SK-N-SH (cell line): ENCODE results near the gene SECTM1. TPM values are rescaled to one million over a fixed set of nuclear protein-coding genes. Genes with fewer than 3 reads are reported as not detected.

Source experiments
- CTCF ChIA-PET: fragments of 300-600, 350-600 bp; formaldehyde crosslinking; extraction: SDS; loops from one replicate; lab custom pipeline; 2021; lab: Yijun Ruan, JAX
- POLR2A ChIA-PET: fragments of 350-600 bp; sonication (Branson Sonifier 250); formaldehyde crosslinking; extraction: SDS; loops from one replicate; lab custom pipeline; 2020; ENCODE audit warnings: antibody characterized with exemption, inconsistent platforms; lab: Yijun Ruan, JAX
- DNase-seq: peaks from one replicate; pipeline ENCODE4 v3.0.0; 2012
- H2AFZ ChIP-seq: fragments of 200-600 bp; sonication (generic); 2 replicates; pipeline ENCODE4 v1.8.1; 2016; ENCODE audit warnings: antibody characterized with exemption, mild to moderate bottlenecking, low read depth
- H3F3A ChIP-seq: fragments of 200-600 bp; sonication (generic); replicated peaks from 2 replicates; pipeline ENCODE3; 2016; ENCODE audit warnings: antibody characterized with exemption, mild to moderate bottlenecking; ENCODE audit not compliant: insufficient read depth
- H3K27ac ChIP-seq, 2 experiments: fragments of 200-500 bp in 1 of 2; fragments of 200-600 bp in 1 of 2; sonication (Bioruptor generic) in 1 of 2; sonication (generic), shearing (Covaris generic) in 1 of 2; 2 replicates each; pipeline versions ENCODE4 v1.5.1 to v1.6.1; 2014 to 2016; ENCODE audit warnings: low read depth in 2 of 2, inconsistent platforms in 1 of 2, low read length in 1 of 2, mild to moderate bottlenecking in 1 of 2, mixed read lengths in 1 of 2
- H3K27me3 ChIP-seq: fragments of 200-600 bp; sonication (generic), shearing (Covaris generic); 2 replicates; pipeline ENCODE4 v1.6.1; 2016; ENCODE audit warnings: mixed run types; ENCODE audit not compliant: insufficient read depth
- H3K36me3 ChIP-seq, 2 experiments: fragments of 200-500 bp in 1 of 2; fragments of 200-600 bp in 1 of 2; sonication (Bioruptor generic) in 1 of 2; sonication (generic) in 1 of 2; replicated peaks in 1 of 2; 2 replicates each; pipeline versions ENCODE3 to v1.5.1; 2014 to 2016; ENCODE audit warnings: low read length in 1 of 2, mild to moderate bottlenecking in 1 of 2; ENCODE audit not compliant: insufficient read depth in 2 of 2, control insufficient read depth in 1 of 2
- H3K4me1 ChIP-seq, 2 experiments: fragments of 200-500 bp in 1 of 2; fragments of 200-600 bp in 1 of 2; sonication (Bioruptor generic) in 1 of 2; sonication (generic), shearing (Covaris generic) in 1 of 2; 2 replicates each; pipeline versions ENCODE4 v1.5.1 to v1.6.1; 2014 to 2016; ENCODE audit warnings: low read depth in 1 of 2, low read length in 1 of 2, mixed run types in 1 of 2; ENCODE audit not compliant: insufficient read depth in 2 of 2, control insufficient read depth in 1 of 2
- H3K4me2 ChIP-seq: fragments of 200-600 bp; sonication (generic), shearing (Covaris generic); 2 replicates; pipeline ENCODE4 v1.6.1; 2017; ENCODE audit warnings: mixed run types
- H3K4me3 ChIP-seq, 2 experiments: fragments of 200-500 bp in 1 of 2; fragments of 200-600 bp in 1 of 2; sonication (Bioruptor generic) in 1 of 2; sonication (generic), shearing (Covaris generic) in 1 of 2; 2 replicates each; pipeline versions ENCODE4 v1.5.1 to v1.8.1; 2014 to 2016; ENCODE audit warnings: low read depth in 2 of 2, inconsistent platforms in 1 of 2, low read length in 1 of 2, mild to moderate bottlenecking in 1 of 2, mixed read lengths in 1 of 2, moderate library complexity in 1 of 2
- H3K79me2 ChIP-seq: fragments of 200-600 bp; sonication (generic); 2 replicates; pipeline ENCODE4 v1.8.1; 2017; ENCODE audit warnings: mild to moderate bottlenecking; ENCODE audit not compliant: insufficient read depth
- H3K9ac ChIP-seq: fragments of 200-600 bp; sonication (generic); 2 replicates; pipeline ENCODE4 v1.6.1; 2017; ENCODE audit warnings: mixed run types
- H3K9me2 ChIP-seq: fragments of 200-600 bp; sonication (generic); 2 replicates; pipeline ENCODE4 v1.6.1; 2017; ENCODE audit warnings: mixed run types
- H3K9me3 ChIP-seq: fragments of 200-600 bp; sonication (generic); 2 replicates; pipeline ENCODE4 v1.6.1; 2017; ENCODE audit warnings: mixed run types, mild to moderate bottlenecking, moderate library complexity
- H4K20me1 ChIP-seq: fragments of 200-600 bp; sonication (generic); 2 replicates; pipeline ENCODE4 v1.6.1; 2017; ENCODE audit warnings: mild to moderate bottlenecking, mixed run types; ENCODE audit not compliant: insufficient read depth
- CHD2 ChIP-seq: fragments of 150-350 bp; IDR thresholded peaks from 2 replicates; pipeline ENCODE4 v1.6.1; 2018; ENCODE audit warnings: low read length; ENCODE audit not compliant: partially characterized antibody
- ELF1 ChIP-seq: IDR thresholded peaks from 2 replicates; pipeline ENCODE4 v1.4.0; 2012
- EP300 ChIP-seq, 2 experiments: IDR thresholded peaks; 2 replicates each; pipeline versions ENCODE4 v1.4.0 to v1.6.1; 2012; ENCODE audit warnings: borderline replicate concordance in 1 of 2, low read depth in 1 of 2, low read length in 1 of 2
- EZH2phosphoT487 ChIP-seq: fragments of 200-600 bp; sonication (generic); IDR thresholded peaks from 2 replicates; pipeline ENCODE4 v1.6.1; 2017; ENCODE audit warnings: low read depth, mixed run types, mild to moderate bottlenecking, antibody characterized with exemption, moderate library complexity, borderline replicate concordance
- FOSL2 ChIP-seq: IDR thresholded peaks from 2 replicates; pipeline ENCODE4 v1.4.0; 2012; ENCODE audit warnings: low read depth, mild to moderate bottlenecking, moderate library complexity, borderline replicate concordance
- FOXJ3 ChIP-seq: sonication (generic); formaldehyde crosslinking; IDR thresholded peaks from 2 replicates; pipeline ENCODE4 v1.5.1; 2020; ENCODE audit warnings: mild to moderate bottlenecking, missing genetic modification reagents
- GABPA ChIP-seq: IDR thresholded peaks from 2 replicates; pipeline ENCODE4 v1.4.0; 2012; ENCODE audit warnings: low read depth, mild to moderate bottlenecking
- NFIC ChIP-seq: IDR thresholded peaks from 2 replicates; pipeline ENCODE4 v1.4.0; 2012; ENCODE audit warnings: borderline replicate concordance
- NRF1 ChIP-seq: IDR thresholded peaks from 2 replicates; pipeline ENCODE4 v1.6.1; 2012; ENCODE audit warnings: low read depth, mild to moderate bottlenecking, low read length
- POLR2AphosphoS5 ChIP-seq: IDR thresholded peaks from 2 replicates; pipeline ENCODE4 v1.6.1; 2012; ENCODE audit warnings: low read depth, low read length
- SIN3A ChIP-seq: IDR thresholded peaks from 2 replicates; pipeline ENCODE4 v1.6.1; 2012; ENCODE audit warnings: low read depth, mild to moderate bottlenecking, low read length, moderate library complexity, borderline replicate concordance
- SMC3 ChIP-seq: IDR thresholded peaks from 2 replicates; pipeline ENCODE4 v1.6.1; 2012; ENCODE audit warnings: low read depth, low read length, improper control_type of control experiment
- TAF1 ChIP-seq: IDR thresholded peaks from 2 replicates; pipeline ENCODE4 v1.6.1; 2012; ENCODE audit warnings: low read depth, mild to moderate bottlenecking, low read length, moderate library complexity, borderline replicate concordance
- TCF12 ChIP-seq: IDR thresholded peaks from 2 replicates; pipeline ENCODE4 v1.4.0; 2012
- TEAD4 ChIP-seq: IDR thresholded peaks from 2 replicates; pipeline ENCODE4 v1.4.0; 2012; ENCODE audit warnings: mild to moderate bottlenecking, borderline replicate concordance; ENCODE audit not compliant: insufficient read depth
- WGBS: methylation state at CpG from one replicate; pipeline ENCODE4 v1.1.6; 2017; ENCODE audit warnings: low lambda C conversion rate; 5-methylcytosine and 5-hydroxymethylcytosine counted together
- polyA plus RNA-seq, 3 experiments: library from polyadenylated mRNA; depleted of rRNA; stranded (reverse); fragments of >200 nt; gene quantifications; 2 replicates each; pipeline ENCODE4 v1.2.3, GENCODE V29; 2012
- TF ChIP-seq, protein P1 (sequence below): fragments of 150-350 bp; IDR thresholded peaks from 2 replicates; pipeline ENCODE4 v1.6.1; 2016; ENCODE audit warnings: mild to moderate bottlenecking, low read depth, low read length
- TF ChIP-seq, protein P2 (sequence below): fragments of 200-600 bp; sonication (generic); IDR thresholded peaks from 2 replicates; pipeline ENCODE4 v1.6.1; 2017; ENCODE audit warnings: antibody characterized with exemption, mild to moderate bottlenecking, moderate library complexity
- TF ChIP-seq, protein P3 (sequence below): IDR thresholded peaks from 2 replicates; pipeline ENCODE4; 2012

Gene SECTM1
- polyA plus RNA-seq, 1 of the 3 experiments (the other 2 are of a cell fraction), result 3.8 TPM

DNA sequence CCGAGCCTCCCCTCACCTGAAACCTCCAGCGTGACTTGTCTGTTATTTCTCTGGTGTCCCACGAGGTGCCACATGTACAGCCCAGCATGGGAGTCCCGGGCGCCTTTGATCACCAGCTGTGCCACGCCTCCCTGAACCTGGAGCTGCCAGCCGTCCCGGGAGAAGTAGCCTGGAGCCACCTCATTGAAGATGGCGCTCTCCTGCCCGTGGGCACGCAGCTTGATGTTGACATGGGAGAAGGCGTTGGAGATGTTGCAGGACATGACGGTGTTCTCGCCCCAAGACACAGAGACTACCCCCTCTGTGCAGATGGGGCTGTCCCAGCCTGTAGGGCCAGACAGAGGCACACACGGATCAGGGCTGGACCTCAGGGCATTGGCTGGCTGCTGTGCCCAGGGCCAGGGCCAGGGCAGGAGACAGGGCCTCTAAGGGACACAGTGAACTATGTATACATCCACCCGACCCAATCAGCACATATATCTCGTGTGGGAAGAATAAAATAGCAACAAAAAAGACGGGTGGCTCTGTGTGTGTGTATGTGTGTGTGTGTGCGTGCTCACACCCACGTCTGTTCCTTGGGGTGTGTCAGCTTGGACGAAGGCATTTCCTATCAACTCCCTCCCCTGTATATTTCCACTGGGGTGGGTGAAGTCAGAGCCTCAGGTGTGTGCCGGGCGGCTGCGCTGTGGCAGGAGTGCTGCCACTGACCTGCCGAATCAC lies 8.8 kb downstream of the SECTM1 start (continued):
- TF ChIP-seq SIN3A, result no peak
- TF ChIP-seq, protein P1, sequence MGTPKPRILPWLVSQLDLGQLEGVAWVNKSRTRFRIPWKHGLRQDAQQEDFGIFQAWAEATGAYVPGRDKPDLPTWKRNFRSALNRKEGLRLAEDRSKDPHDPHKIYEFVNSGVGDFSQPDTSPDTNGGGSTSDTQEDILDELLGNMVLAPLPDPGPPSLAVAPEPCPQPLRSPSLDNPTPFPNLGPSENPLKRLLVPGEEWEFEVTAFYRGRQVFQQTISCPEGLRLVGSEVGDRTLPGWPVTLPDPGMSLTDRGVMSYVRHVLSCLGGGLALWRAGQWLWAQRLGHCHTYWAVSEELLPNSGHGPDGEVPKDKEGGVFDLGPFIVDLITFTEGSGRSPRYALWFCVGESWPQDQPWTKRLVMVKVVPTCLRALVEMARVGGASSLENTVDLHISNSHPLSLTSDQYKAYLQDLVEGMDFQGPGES, result no peak
- TF ChIP-seq GABPA, result no peak
- no peak for TF ChIP-seq FOXJ3 (CRISPR knock-in tag)

DNA sequence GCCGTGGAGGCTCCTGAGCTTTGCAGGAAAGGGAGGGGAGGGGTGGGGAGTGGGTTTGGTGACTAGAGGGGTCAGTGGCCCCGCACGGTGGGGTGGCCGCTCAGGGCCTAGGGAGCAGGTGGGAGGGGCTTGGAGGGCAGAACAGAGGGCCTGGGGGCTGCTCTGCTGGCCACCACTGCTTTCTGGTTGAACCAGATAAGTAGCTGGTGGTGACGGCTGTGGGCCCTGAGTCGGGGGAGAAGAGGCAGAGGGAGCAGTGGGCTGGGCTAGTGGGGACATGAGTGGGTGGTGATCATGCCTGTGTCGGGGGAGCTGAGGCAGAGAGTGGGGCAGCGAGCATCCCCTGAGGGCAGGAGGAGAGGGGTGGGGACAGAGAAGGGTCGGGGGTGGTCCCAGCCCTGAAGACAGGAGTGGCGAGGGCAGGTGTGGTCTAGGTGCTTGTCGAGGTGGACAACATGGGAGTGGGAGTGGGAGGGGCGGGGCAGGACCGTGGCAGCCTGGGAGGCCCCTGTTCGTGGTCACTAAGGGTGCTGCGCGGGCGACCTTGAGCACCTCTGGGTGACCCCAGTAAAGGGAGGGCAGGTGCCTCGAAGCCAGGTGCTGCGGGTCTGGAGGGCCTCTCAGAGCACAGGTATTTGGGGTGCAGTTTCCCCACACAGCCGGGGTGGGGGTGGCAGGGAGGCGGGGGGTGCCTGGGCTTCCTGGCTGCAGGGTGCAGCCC lies 9.9 kb downstream of the SECTM1 start:
- Histone ChIP-seq H3K79me2 (no peaks in the 10 kb centered on the region), H4K20me1 (no peaks in the 10 kb centered on the region), H3K27ac (no peak overlapping the region), H3K27me3 (peaks cover 17% of the 10 kb centered on the region; the same call in 1 of the 2 replicates), H3K9me3 (no peaks in the 10 kb centered on the region), H2AFZ (no peak overlapping the region), H3K4me3 (no peak overlapping the region), H3K9ac (no peak overlapping the region), H3K4me1 (peaks cover 5 to 14% of the 10 kb centered on the region in 2 experiments; a peak in 3 of 4 replicates), H3K9me2 (no peaks in the 10 kb centered on the region), H3K4me2 (no peak overlapping the region), H3F3A (peaks cover 14% of the 10 kb centered on the region), H3K36me3 (no peaks in the 10 kb centered on the region)
- ChIA-PET POLR2A (no interaction called here), CTCF (interaction anchor here (0.6 to 9.9 kb wide), 16 partner anchors 9 to 318 kb away, joined by 3 to 184 read pairs (median 3); partner anchors contain the start of genes SECTM1 and SLC16A3)
- DNase-seq, result no peak
- TF ChIP-seq NRF1, result no peak
- TF ChIP-seq FOXJ3 (CRISPR knock-in tag), result no peak
- no peak for TF ChIP-seq CHD2
- 39% methylated on average over 14 of the region's 21 CpGs for WGBS

DNA sequence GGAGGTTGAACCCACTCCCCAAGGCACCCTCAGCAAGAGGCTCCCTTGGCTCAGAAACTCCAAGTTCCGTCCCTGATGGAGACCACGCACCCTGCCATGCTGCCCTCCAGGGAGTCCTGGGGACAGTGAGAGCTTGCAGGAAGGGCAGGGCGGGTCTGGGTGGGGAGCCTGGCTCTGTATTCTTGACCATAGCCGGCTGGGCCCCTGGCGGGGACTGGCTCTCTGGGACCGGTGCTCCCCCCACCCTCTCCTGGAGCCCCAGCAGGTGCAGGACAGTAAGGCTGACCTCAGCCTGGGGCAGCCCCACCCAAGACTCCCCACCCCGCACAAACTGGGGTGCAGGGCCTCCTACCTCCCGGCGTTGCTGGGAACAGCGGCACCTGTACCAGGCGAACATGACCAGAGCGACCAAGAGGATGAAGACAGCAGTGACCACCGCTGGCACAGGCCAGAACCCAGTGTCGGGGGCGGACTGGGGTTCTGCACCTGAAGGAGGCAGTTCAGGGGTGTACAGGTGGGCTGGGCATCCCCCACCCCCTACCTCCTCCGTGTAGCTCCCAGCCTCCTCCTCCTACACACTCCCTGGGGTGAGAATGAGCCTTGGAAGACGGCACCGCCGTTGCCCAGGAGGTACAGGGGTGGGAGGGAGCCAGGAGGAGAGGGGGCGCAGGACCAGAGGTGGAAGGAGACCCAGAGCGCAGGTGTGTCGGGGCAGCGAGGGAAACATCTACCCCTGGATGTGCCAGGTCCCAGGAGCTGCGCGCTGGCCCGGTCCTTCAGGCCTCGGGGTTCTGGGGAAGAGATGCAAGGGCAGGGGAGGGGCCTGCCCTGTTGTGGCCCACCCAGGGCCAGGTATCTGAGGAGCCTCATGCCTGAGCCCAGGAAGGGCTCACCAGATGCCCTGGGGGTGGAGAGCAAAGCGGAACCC lies 10.8 kb downstream of the SECTM1 start:
- peaks cover 17% of the 10 kb centered on the region; the same call in 1 of the 2 replicates for H3K27me3 ChIP-seq
- peaks cover 5 to 14% of the 10 kb centered on the region in 2 experiments; a peak in 3 of 4 replicates for H3K4me1 ChIP-seq
- POLR2A ChIA-PET, result no interaction called here
- H3K36me3 ChIP-seq, result no peaks in the 10 kb centered on the region
- H3F3A ChIP-seq, result peaks cover 20% of the 10 kb centered on the region
- H3K27ac ChIP-seq, result no peak overlapping the region
- CTCF ChIA-PET, result interaction anchor here (0.7 to 9.9 kb wide), 23 partner anchors 10 to 292 kb away, joined by 3 to 184 read pairs (median 4); partner anchors contain the start of genes SECTM1 and SLC16A3
- H2AFZ ChIP-seq, result no peak overlapping the region
- no peak overlapping the region for H3K4me2 ChIP-seq
- no peaks in the 10 kb centered on the region for H3K9me3 ChIP-seq
- no peaks in the 10 kb centered on the region for H3K9me2 ChIP-seq
- no peak for DNase-seq
- H4K20me1 ChIP-seq, result no peaks in the 10 kb centered on the region
- 75% methylated on average over 24 of the region's 28 CpGs for WGBS
- no peak overlapping the region for H3K9ac ChIP-seq
- no peak overlapping the region for H3K4me3 ChIP-seq
- no peaks in the 10 kb centered on the region for H3K79me2 ChIP-seq
- TF ChIP-seq EP300 (IDR thresholded peaks at IDR 0.05; ENCODE audit: borderline replicate concordance in 1 of 2, low read depth in 1 of 2, low read length in 1 of 2) (no peak), SMC3 (no peak), EZH2phosphoT487 (no peak), POLR2AphosphoS5 (no peak), ELF1 (no peak), TEAD4 (no peak), FOXJ3 (CRISPR knock-in tag) (no peak), TAF1 (no peak), TCF12 (no peak), NRF1 (no peak), FOSL2 (no peak), SIN3A (no peak), NFIC (no peak)
- TF ChIP-seq, protein P2, sequence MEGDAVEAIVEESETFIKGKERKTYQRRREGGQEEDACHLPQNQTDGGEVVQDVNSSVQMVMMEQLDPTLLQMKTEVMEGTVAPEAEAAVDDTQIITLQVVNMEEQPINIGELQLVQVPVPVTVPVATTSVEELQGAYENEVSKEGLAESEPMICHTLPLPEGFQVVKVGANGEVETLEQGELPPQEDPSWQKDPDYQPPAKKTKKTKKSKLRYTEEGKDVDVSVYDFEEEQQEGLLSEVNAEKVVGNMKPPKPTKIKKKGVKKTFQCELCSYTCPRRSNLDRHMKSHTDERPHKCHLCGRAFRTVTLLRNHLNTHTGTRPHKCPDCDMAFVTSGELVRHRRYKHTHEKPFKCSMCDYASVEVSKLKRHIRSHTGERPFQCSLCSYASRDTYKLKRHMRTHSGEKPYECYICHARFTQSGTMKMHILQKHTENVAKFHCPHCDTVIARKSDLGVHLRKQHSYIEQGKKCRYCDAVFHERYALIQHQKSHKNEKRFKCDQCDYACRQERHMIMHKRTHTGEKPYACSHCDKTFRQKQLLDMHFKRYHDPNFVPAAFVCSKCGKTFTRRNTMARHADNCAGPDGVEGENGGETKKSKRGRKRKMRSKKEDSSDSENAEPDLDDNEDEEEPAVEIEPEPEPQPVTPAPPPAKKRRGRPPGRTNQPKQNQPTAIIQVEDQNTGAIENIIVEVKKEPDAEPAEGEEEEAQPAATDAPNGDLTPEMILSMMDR, result no peak
- TF ChIP-seq, protein P3, sequence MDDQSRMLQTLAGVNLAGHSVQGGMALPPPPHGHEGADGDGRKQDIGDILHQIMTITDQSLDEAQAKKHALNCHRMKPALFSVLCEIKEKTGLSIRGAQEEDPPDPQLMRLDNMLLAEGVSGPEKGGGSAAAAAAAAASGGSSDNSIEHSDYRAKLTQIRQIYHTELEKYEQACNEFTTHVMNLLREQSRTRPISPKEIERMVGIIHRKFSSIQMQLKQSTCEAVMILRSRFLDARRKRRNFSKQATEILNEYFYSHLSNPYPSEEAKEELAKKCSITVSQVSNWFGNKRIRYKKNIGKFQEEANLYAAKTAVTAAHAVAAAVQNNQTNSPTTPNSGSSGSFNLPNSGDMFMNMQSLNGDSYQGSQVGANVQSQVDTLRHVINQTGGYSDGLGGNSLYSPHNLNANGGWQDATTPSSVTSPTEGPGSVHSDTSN, result no peak
